NCI-H345 treated with DMSO at 0.1 percent for 48 hours (cell line): ENCODE measurements around the gene CCDC27.
"Not testable (repeated sequence)": the region's sequence is repeated elsewhere in the genome, so short reads cannot be mapped to it uniquely, and the experiment has no call there.

Source experiments
- DNase-seq: peaks from one replicate; lab custom pipeline; 2025; ENCODE audit not compliant: unreplicated experiment; lab: John Stamatoyannopoulos, UW

Gene CCDC27

GRCh38 chr1:3735027-3735681 is 17.1 kb upstream of the CCDC27 start:
- DNase-seq = no peak

- DNase-seq = no peak
Measured at GRCh38 chr1:3735688-3736087, 16.6 kb upstream of the CCDC27 start.

GRCh38 chr1:3736131-3736561 is 16.1 kb upstream of the CCDC27 start:
- DNase-seq = no peak

GRCh38 chr1:3736708-3737107 is 15.5 kb upstream of the CCDC27 start:
- DNase-seq = no peak

- no peak for DNase-seq
Measured at GRCh38 chr1:3738943-3739342, 13.3 kb upstream of the CCDC27 start.

GRCh38 chr1:3740042-3740441 is 12.2 kb upstream of the CCDC27 start:
- DNase-seq = no peak

GRCh38 chr1:3740752-3741151 is 11.5 kb upstream of the CCDC27 start:
- no peak for DNase-seq

GRCh38 chr1:3741566-3742438 is 10.4 kb upstream of the CCDC27 start:
- no peak for DNase-seq

GRCh38 chr1:3742439-3743298 is 9.6 kb upstream of the CCDC27 start:
- DNase-seq = no peak

- no peak for DNase-seq
Measured at GRCh38 chr1:3743421-3743820, 8.8 kb upstream of the CCDC27 start.

- DNase-seq = no peak
Measured at GRCh38 chr1:3743826-3744225, 8.4 kb upstream of the CCDC27 start.

- DNase-seq = no peak
Measured at GRCh38 chr1:3744646-3745045, 7.6 kb upstream of the CCDC27 start.

- no peak for DNase-seq
Measured at GRCh38 chr1:3745071-3745470, 7.2 kb upstream of the CCDC27 start.

GRCh38 chr1:3745590-3746381 is 6.5 kb upstream of the CCDC27 start:
- no peak for DNase-seq

- DNase-seq = no peak
Measured at GRCh38 chr1:3746389-3746829, 5.8 kb upstream of the CCDC27 start.

- DNase-seq = peak; percentile 86
Measured at GRCh38 chr1:3746830-3747521, 5.3 kb upstream of the CCDC27 start.

GRCh38 chr1:3747522-3747848 is 4.8 kb upstream of the CCDC27 start:
- no peak for DNase-seq

- DNase-seq = no peak
Measured at GRCh38 chr1:3747903-3748302, 4.3 kb upstream of the CCDC27 start.

GRCh38 chr1:3748316-3748900 is 3.8 kb upstream of the CCDC27 start:
- DNase-seq = not testable (repeated sequence)

GRCh38 chr1:3749512-3749911 is 2.7 kb upstream of the CCDC27 start:
- no peak for DNase-seq
